GM18517 (cell line): ENCODE measurements around the gene CNTLN.
"Not testable (repeated sequence)": the region's sequence is repeated elsewhere in the genome, so short reads cannot be mapped to it uniquely, and the experiment has no call there.

Experiments used
- ATAC-seq: cut with Tn5 transposase; IDR thresholded peaks from one replicate; pipeline ENCODE4 v1.9.1; 2021; ENCODE audit warnings: mild to moderate bottlenecking, moderate library complexity; ENCODE audit not compliant: unreplicated experiment

CNTLN gene

GRCh38 chr9:17291766-17292165 is 156.9 kb downstream of the CNTLN start:
- ATAC-seq = no peak

DNA sequence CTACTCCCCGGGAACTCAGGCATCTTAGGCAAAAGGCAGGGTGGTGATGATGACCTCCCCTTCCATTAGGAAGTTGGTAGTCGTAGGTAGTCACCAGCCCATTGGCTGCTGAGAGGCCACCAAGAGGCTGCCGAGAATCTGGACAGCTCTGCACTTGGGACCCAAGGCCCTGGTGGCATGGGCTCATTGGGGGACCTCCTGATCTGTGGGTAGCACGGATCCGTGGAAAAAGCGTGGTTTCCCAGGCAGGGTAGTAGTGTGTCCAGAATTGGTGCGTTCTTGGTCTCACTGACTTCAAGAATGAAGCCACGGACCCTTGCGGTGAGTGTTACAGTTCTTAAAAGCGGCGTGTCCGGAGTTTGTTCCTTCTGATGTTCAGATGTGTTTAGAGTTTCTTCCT is 158.8 kb downstream of the CNTLN start:
- no peak for ATAC-seq

- ATAC-seq = no peak
These were observed 160.2 kb downstream of the CNTLN start for GRCh38 chr9:17294822-17295624.

- ATAC-seq = no peak
These were observed 180.5 kb downstream of the CNTLN start for GRCh38 chr9:17315341-17315740.

- no peak for ATAC-seq
These were observed 184.0 kb downstream of the CNTLN start for GRCh38 chr9:17318821-17319320.

DNA sequence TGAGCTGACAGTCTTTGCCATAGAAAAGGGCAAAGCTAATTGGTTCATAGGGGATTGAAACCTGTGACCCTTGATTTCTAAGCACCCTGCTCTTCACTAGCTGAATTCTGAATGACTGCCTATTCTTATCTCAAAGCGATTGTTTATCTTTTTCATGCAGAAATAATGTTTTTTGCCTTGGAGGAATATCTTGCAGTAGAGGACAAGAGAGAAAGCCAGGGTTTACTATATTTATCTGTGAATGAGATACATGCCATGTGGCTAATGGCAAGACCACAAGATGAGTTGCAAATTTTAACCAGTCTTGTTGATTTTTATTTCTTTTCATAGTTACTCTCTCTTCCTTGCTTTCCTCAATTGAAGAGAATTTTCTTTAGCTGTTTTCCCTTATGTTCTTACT is 185.0 kb downstream of the CNTLN start:
- no peak for ATAC-seq

DNA sequence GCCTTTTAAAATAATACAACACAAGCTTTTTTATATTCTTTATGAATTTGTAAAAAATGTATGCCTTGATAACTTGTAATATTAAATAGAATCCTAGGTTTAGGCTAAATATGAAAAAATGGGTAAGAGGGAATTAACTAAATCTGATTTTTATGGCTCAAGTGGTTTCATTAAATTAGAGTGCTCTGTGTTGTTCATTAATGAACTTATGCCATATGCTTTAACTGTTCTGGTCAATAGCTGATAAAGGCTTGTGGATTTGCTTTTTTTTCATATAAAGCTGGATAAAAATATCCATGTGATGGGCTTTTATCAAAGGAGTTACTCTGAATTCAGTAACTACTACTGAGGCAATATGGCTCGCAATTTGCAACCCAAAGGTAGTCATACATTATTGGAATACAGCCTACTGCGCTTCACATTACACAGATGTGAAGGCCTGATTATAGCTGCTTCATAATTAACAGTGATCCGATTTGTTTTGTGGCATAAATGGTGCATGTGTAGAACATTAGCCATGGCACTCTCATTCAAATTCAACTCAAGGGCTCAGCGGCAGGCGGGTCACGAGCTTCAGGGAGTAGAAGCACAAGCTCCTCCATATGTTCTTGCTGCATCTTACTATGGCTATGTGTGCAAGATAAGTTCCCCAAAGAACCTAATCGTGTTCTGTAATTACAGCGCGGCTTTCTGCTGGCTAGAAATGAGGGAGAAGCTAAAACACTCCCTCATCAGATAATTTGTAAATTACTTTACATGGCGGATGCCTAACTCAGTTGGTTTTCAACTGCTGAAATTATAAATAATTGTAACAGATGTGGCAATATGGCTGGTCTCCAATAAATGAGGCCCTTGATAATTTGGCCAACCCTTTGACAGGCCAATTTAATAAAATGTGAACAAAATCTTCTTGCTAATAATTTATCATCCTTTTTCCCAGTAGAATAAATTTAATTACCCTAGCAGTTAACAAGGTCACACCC is 188.3 kb downstream of the CNTLN start:
- ATAC-seq = no peak

DNA sequence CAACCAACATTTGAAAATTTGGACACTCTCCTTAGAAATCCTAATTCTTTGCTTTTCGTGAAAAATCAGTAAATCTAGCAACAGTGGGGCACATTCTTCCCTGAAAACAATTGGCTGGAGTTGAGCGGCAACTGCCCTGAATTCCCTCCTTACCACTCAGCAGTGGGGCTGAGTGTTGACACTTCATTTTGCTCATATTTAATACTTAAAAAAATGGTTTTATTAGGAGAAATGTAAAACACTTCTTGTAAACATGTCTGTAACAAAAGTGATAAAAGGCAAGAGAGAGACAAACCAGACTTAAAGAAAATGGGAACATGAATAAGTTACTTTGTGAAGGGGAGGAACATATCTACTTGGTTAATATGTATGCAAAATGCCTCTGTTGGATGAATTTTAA is 193.5 kb downstream of the CNTLN start:
- ATAC-seq = no peak

- ATAC-seq = no peak
These were observed 195.3 kb downstream of the CNTLN start for GRCh38 chr9:17330097-17330496.

GRCh38 chr9:17332115-17332514 is 197.3 kb downstream of the CNTLN start:
- no peak for ATAC-seq

DNA sequence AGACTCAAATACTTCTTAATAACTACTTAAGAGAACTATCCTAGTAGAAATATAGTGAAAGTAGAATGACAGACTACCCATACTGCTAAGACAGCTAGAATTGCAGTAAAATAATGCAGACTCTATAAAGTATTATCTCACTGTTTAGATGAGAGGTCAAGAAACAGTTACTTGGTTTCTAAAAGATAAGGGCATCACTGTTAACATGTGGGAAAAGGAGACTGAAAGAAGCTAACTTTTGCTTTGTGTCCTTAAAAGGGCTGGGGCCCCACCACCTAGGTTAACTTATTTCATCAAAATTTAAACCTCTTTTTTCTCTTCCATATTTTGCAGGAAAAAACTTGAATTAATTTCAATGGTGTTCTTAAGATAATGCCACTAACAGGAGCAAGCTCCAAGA is 204.3 kb downstream of the CNTLN start:
- no peak for ATAC-seq

- no peak for ATAC-seq
These were observed 207.9 kb downstream of the CNTLN start for GRCh38 chr9:17342696-17343095.

GRCh38 chr9:17349831-17350230 is 215.0 kb downstream of the CNTLN start:
- ATAC-seq = no peak

- not testable (repeated sequence) for ATAC-seq
These were observed 219.2 kb downstream of the CNTLN start for GRCh38 chr9:17354006-17354405.

- ATAC-seq = no peak
These were observed 226.5 kb downstream of the CNTLN start for GRCh38 chr9:17361378-17361777.

- ATAC-seq = no peak
These were observed 232.2 kb downstream of the CNTLN start for GRCh38 chr9:17367035-17367434.

DNA sequence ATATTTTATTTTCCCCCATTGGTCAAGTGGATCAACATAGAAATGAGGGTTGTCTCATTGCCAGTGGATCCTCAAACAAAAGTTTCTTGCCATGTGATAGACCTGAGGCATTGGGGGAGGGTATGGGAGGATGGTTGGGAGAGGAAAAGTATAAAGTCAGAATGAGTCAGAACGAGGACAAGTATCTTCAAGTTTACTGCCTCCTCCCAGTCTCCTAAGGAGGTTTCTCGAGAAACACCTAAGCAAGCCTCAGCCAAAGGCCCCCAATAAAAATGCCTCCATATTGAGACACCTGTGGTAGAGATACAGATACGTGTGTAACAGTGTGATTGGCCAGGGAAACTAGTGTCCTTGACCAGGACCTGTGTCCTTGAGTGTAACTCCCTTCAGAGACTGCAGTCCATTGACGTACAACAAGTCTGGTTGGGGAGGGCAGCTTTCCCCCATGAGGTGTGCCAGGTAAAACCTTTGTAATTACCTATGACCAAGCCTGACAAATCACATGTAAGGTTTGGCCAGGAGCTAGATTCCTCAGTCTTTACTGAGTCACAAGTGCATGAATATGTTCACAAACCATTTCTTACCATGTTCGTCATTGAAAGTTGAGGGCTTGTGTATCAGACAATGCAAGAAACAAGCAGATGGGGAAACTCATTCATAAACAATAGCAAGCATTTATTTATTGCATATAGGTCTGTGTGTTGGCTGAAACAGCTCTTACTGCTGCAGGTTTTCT is 245.5 kb downstream of the CNTLN start:
- no peak for ATAC-seq

DNA sequence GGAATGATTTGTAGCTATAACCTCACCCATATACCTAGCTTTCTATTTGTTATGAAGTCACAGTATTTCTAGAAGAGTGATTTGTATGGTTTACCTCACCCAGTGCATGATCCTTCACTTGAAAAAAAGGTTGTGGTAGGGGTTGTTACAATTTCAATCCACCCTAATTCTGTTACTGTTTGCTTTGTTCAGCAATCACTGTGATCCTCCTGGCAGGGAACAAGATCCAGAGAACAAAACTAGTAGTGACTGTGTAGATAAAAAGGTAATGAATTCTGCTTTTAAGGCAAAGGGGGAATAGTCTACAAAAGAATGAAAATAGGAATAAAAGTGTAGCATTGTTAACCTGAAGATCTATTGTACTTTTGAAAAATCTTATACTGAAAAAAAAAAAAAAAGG is 252.7 kb downstream of the CNTLN start:
- ATAC-seq = no peak

GRCh38 chr9:17389026-17389425 is 254.2 kb downstream of the CNTLN start:
- no peak for ATAC-seq

GRCh38 chr9:17394881-17395510 is 260.2 kb downstream of the CNTLN start:
- no peak for ATAC-seq
